K562 (cell line): Measurements from ENCODE around the gene SLBP. TPM values are rescaled to one million over a fixed set of nuclear protein-coding genes. Genes with fewer than 3 reads are reported as not detected.

Experiments
- HDAC2 ChIP-seq: fragments of 450-650 bp; IDR thresholded peaks from 2 replicates; pipeline ENCODE4 v1.6.1; 2016; ENCODE audit warnings: mild to moderate bottlenecking
- HMGXB4 ChIP-seq: sonication (generic); formaldehyde crosslinking; IDR thresholded peaks from 2 replicates; pipeline ENCODE4 v1.8.1; 2023; ENCODE audit warnings: mild to moderate bottlenecking, missing genetic modification reagents
- L3MBTL2 ChIP-seq: fragments of 450-650 bp; IDR thresholded peaks from 2 replicates; pipeline ENCODE4 v1.6.1; 2016; ENCODE audit warnings: mild to moderate bottlenecking, moderate library complexity
- MED1 ChIP-seq: sonication (generic); formaldehyde crosslinking; IDR thresholded peaks from 2 replicates; pipeline ENCODE4 v1.8.1; 2023; ENCODE audit warnings: missing genetic modification reagents, borderline replicate concordance
- MEIS2 ChIP-seq: fragments of 450-650 bp; IDR thresholded peaks from 2 replicates; pipeline ENCODE4 v1.6.1; 2014; ENCODE audit warnings: mild to moderate bottlenecking; ENCODE audit not compliant: partially characterized antibody
- NCOA2 ChIP-seq, 2 experiments: fragments of 450-650 bp; IDR thresholded peaks; 2 replicates each; pipeline ENCODE4 v1.6.1; 2018; ENCODE audit warnings: mild to moderate bottlenecking in 2 of 2, moderate library complexity in 1 of 2; ENCODE audit not compliant: partially characterized antibody in 2 of 2
- NR2C1 ChIP-seq, 2 experiments: fragments of 450-650 bp; IDR thresholded peaks; 2 replicates each; pipeline ENCODE4 v1.6.1; 2017; ENCODE audit warnings: mild to moderate bottlenecking in 2 of 2, antibody characterized with exemption in 1 of 2, inconsistent platforms in 1 of 2, missing compliant biosample characterization in 1 of 2, missing genetic modification characterization in 1 of 2
- PTTG1 ChIP-seq: fragments of 450-650 bp; IDR thresholded peaks from 2 replicates; pipeline ENCODE4 v1.6.1; 2016; ENCODE audit warnings: low read depth, mild to moderate bottlenecking, missing genetic modification characterization, missing compliant biosample characterization
- RB1 ChIP-seq: fragments of 450-650 bp; IDR thresholded peaks from 2 replicates; pipeline ENCODE4 v1.6.1; 2017; ENCODE audit warnings: low read depth, mild to moderate bottlenecking
- REST ChIP-seq, 2 experiments: fragments of 450-650 bp; formaldehyde crosslinking in 1 of 2; IDR thresholded peaks; 2 replicates each; pipeline versions ENCODE4 v1.4.0 to v1.6.1; 2014 to 2020; ENCODE audit warnings: mild to moderate bottlenecking in 2 of 2, borderline replicate concordance in 1 of 2, low read depth in 1 of 2
- SMAD4 ChIP-seq: fragments of 250-450 bp; sonication (Bioruptor Pico); conservative IDR thresholded peaks from 2 replicates; pipeline ENCODE4 v1.8.0; 2021; ENCODE audit warnings: inconsistent platforms, mild to moderate bottlenecking, moderate library complexity
- THRAP3 ChIP-seq: fragments of 450-650 bp; IDR thresholded peaks from 2 replicates; pipeline ENCODE4 v1.6.1; 2016; ENCODE audit warnings: mild to moderate bottlenecking, inconsistent platforms, borderline replicate concordance
- polyA plus RNA-seq, 8 experiments: library from polyadenylated mRNA; depleted of rRNA in 4 of 8; stranded (reverse) in 5 of 8; unstranded in 3 of 8; fragments of >200 nt; fragmentation: Nextera tagmentation in 2 of 8; fragmentation: Illumina TruSeq in 1 of 8; extraction: Ambion mirVana in 2 of 8; extraction: Trizol in 1 of 8; gene quantifications; 2 replicates each; pipeline versions ENCODE4 v1.2.1 to v1.2.3, GENCODE V29; 2011 to 2014; ENCODE audit warnings: inconsistent platforms in 1 of 8, missing spikeins in 1 of 8
- total RNA-seq, 7 experiments: library from RNA; depleted of rRNA in 6 of 7; stranded (reverse); fragments of >200 nt in 6 of 7; fragmentation: Illumina TruSeq in 2 of 7; extraction: Trizol in 2 of 7; gene quantifications; 2 replicates each; pipeline versions ENCODE4 v1.2.1 to v1.2.3, GENCODE V29; 2011 to 2021; ENCODE audit warnings: low replicate concordance in 1 of 7
- TF ChIP-seq, protein P1 (sequence below), 3 experiments: IDR thresholded peaks in 2 of 3; conservative IDR thresholded peaks in 1 of 3; 2 replicates each; pipeline ENCODE4 v1.5.1; 2011 to 2012; ENCODE audit warnings: low read length in 3 of 3, mild to moderate bottlenecking in 3 of 3, control low read depth in 2 of 3, improper control_type of control experiment in 1 of 3, inconsistent platforms in 1 of 3, low read depth in 1 of 3, mixed read lengths in 1 of 3, moderate library complexity in 1 of 3; ENCODE audit not compliant: insufficient read depth in 2 of 3

SLBP gene
- total and polyA plus RNA-seq, 9 of the 15 experiments (the other 6 are each of a cell fraction or from before 2014, with no cell fraction given) = 49.4 to 221 (median 162) TPM

- 0 out of 2 replicates have a peak, but pooled peaks have one; percentile 26 for TF ChIP-seq SMAD4 (CRISPR knock-in tag)
- no peak for TF ChIP-seq NCOA2 (IDR thresholded peaks at IDR 0.05; ENCODE audit: partially characterized antibody in 2 of 2)
- peak; percentile 69; the same call in 1 of the 2 replicates for TF ChIP-seq REST (IDR thresholded peaks at IDR 0.05; ENCODE audit: borderline replicate concordance)
- no peak for TF ChIP-seq REST (CRISPR knock-in tag; IDR thresholded peaks at IDR 0.05; ENCODE audit: low read depth)
- TF ChIP-seq L3MBTL2 = peak; percentile 21; the same call in 1 of the 2 replicates
- TF ChIP-seq RB1 = 0 out of 2 replicates have a peak, but pooled peaks have one; percentile 37
- no peak for TF ChIP-seq MEIS2
- TF ChIP-seq PTTG1 (tag) = no peak
- 0 out of 2 replicates have a peak, but pooled peaks have one; percentile 15 for TF ChIP-seq THRAP3
- TF ChIP-seq MED1 (CRISPR knock-in tag) = no peak
- TF ChIP-seq, protein P1, sequence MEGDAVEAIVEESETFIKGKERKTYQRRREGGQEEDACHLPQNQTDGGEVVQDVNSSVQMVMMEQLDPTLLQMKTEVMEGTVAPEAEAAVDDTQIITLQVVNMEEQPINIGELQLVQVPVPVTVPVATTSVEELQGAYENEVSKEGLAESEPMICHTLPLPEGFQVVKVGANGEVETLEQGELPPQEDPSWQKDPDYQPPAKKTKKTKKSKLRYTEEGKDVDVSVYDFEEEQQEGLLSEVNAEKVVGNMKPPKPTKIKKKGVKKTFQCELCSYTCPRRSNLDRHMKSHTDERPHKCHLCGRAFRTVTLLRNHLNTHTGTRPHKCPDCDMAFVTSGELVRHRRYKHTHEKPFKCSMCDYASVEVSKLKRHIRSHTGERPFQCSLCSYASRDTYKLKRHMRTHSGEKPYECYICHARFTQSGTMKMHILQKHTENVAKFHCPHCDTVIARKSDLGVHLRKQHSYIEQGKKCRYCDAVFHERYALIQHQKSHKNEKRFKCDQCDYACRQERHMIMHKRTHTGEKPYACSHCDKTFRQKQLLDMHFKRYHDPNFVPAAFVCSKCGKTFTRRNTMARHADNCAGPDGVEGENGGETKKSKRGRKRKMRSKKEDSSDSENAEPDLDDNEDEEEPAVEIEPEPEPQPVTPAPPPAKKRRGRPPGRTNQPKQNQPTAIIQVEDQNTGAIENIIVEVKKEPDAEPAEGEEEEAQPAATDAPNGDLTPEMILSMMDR (IDR thresholded peaks at IDR 0.05 in 2 of 3, conservative IDR thresholded peaks at IDR 0.05 in 1 of 3; ENCODE audit: insufficient read depth in 2 of 3, low read depth in 1 of 3, low read length in 3 of 3) = peak; percentile 81 to 97 (median 85)
- 0 out of 2 replicates have a peak, but pooled peaks have one; percentile 29 for TF ChIP-seq NR2C1 (IDR thresholded peaks at IDR 0.05)
- no peak for TF ChIP-seq NR2C1 (tag; IDR thresholded peaks at IDR 0.05)
- peak; percentile 32; the same call in 1 of the 2 replicates for TF ChIP-seq HDAC2
- TF ChIP-seq HMGXB4 (CRISPR knock-in tag) = no peak
Observed at GRCh38 chr4:1693131-1693896, 18.8 kb downstream of the SLBP start (continued).
